Measurements from ENCODE around the gene ZDHHC8. TPM values are rescaled to one million over a fixed set of nuclear protein-coding genes. Genes with fewer than 3 reads are reported as not detected.

ZDHHC8 gene
- total RNA-seq, 1 experiment from 2014 or later: 11.5 TPM

DNA sequence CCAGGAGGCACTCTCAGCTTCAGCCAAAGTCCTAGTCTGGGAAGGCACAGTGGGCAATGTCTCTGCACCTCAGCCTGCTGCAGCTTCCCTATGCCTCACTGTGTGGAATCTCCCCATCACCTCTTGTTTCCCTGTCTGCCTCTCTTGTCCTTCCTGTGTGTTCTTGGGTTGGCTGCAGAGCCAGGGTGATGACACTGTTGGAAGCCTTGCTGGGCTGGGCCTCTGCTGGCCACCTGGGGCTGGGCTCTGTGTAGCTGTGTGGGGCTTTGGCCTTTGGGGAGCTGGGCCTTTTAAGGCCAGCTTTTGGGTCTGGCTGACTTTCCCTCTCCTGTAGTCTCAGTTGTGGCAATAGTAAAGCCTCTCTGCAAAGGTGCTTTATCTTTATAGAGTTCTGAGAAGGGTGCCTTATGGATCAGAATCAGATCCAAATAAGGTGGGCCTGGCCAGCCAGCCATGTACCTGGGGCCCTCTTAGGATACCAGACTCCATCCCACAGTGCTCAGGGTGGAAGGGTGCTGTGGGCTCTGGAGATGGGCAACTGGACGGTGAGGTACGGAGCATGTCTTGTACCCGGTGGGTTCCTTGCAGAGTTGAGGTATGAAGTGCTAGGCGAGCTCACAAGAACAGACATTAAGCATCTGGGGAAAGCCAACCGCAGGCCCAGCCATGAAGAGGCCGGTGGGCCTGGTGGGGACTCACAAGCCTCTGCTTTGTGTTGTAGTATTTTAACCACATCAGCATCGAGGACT, 26.0 kb upstream of the ZDHHC8 start:
- Histone ChIP-seq H3K27ac (ENCODE audit: low read length) (no peak overlapping the region), H4K20me1 (ENCODE audit: insufficient read depth, low read depth, low read length) (no peaks in the 10 kb centered on the region), H3K9me3 (ENCODE audit: low read length) (no peaks in the 10 kb centered on the region), H3K4me1 (ENCODE audit: low read length) (peaks cover under 1% of the 10 kb centered on the region; the same call in 1 of the 2 replicates), H3K36me3 (ENCODE audit: insufficient read depth, low read length) (peaks cover 13% of the 10 kb centered on the region), H3K9me2 (replicated peaks; ENCODE audit: insufficient read depth, low read length) (no peaks in the 10 kb centered on the region), H2AFZ (ENCODE audit: low read length) (no peak overlapping the region), H3K9ac (ENCODE audit: low read length) (no peak overlapping the region), H3K4me3 (ENCODE audit: low read length) (no peak overlapping the region), H3K79me2 (ENCODE audit: low read length) (peaks cover 15% of the 10 kb centered on the region; the same call in 1 of the 2 replicates), H3K27me3 (ENCODE audit: low read length) (no peaks in the 10 kb centered on the region), H3K4me2 (ENCODE audit: low read depth, low read length, poor library complexity, severe bottlenecking) (no peak overlapping the region)
- no peak for DNase-seq

DNA sequence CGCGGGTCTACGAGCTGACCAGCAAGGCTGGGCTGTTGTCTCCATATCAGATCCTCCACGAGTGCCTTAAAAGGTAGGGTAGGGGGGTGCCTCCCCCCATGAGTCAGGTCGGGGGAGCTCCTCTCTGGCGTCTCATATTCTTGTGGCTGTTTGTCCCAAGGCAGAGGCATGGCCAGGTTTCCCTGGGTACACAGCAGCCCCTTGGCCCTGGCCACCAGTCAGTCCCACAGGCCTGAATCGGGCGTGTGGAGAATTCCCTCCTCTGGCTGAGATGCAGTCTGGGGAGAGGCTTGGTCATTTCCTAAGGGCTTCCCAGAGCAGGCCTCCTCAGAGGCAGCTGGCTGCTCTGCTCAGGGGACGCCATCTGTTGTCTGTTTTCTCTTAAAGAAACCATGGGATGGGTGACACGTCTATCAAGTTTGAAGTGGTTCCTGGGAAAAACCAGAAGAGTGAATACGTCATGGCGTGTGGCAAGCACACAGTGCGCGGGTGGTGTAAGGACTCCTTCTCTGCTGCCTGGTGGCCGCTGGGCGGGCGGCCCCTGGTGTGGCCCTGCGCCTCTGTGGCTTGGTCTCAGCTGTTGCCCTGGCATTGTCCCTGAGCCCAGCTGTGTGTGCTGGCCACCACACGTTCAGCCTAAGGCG, 25.3 kb upstream of the ZDHHC8 start:
- no peaks in the 10 kb centered on the region for H3K27me3 ChIP-seq (ENCODE audit: low read length)
- no peak overlapping the region for H2AFZ ChIP-seq (ENCODE audit: low read length)
- H3K4me2 ChIP-seq (ENCODE audit: low read depth, low read length, poor library complexity, severe bottlenecking): no peak overlapping the region
- H3K4me3 ChIP-seq (ENCODE audit: low read length): no peak overlapping the region
- DNase-seq: no peak
- no peak overlapping the region for H3K9ac ChIP-seq (ENCODE audit: low read length)
- no peaks in the 10 kb centered on the region for H3K9me3 ChIP-seq (ENCODE audit: low read length)
- no peak overlapping the region for H3K27ac ChIP-seq (ENCODE audit: low read length)
- H3K36me3 ChIP-seq (ENCODE audit: insufficient read depth, low read length): peaks cover 13% of the 10 kb centered on the region
- H4K20me1 ChIP-seq (ENCODE audit: insufficient read depth, low read depth, low read length): no peaks in the 10 kb centered on the region
- H3K4me1 ChIP-seq (ENCODE audit: low read length): peaks cover 8% of the 10 kb centered on the region
- peaks cover 15% of the 10 kb centered on the region; the same call in 1 of the 2 replicates for H3K79me2 ChIP-seq (ENCODE audit: low read length)
- H3K9me2 ChIP-seq (replicated peaks; ENCODE audit: insufficient read depth, low read length): no peaks in the 10 kb centered on the region

DNA sequence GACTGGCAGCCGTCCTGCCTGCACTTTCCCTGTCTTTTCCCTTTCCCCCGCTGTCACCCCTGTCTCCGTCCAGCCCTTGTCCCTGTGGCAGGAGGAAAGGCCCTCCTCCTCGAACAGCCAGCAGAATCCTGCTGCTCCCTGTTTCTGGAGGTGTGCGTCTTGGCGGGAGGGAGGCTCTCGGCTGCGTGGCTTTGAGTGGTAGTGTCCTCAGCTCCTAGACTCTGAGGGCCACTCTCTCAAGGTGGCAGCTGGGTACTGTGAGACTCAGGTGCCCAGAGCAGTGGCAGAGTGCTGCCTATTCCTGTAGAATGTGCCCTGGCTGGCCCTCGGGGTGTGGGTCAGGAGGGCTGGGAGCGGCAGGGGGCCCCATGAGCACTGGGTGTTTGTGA, 24.8 kb upstream of the ZDHHC8 start:
- H3K9me3 ChIP-seq (ENCODE audit: low read length): no peaks in the 10 kb centered on the region
- H3K9ac ChIP-seq (ENCODE audit: low read length): no peak overlapping the region
- H3K36me3 ChIP-seq (ENCODE audit: insufficient read depth, low read length): peaks cover 13% of the 10 kb centered on the region

GRCh38 chr22:20107471-20107901, 24.1 kb upstream of the ZDHHC8 start:
- Histone ChIP-seq H3K4me3 (ENCODE audit: low read length) (no peak overlapping the region), H4K20me1 (ENCODE audit: insufficient read depth, low read depth, low read length) (no peaks in the 10 kb centered on the region), H3K9me2 (replicated peaks; ENCODE audit: insufficient read depth, low read length) (no peaks in the 10 kb centered on the region), H3K9me3 (ENCODE audit: low read length) (no peaks in the 10 kb centered on the region), H3K27me3 (ENCODE audit: low read length) (no peaks in the 10 kb centered on the region), H3K4me1 (ENCODE audit: low read length) (peaks cover 18% of the 10 kb centered on the region), H3K79me2 (ENCODE audit: low read length) (peaks cover 10% of the 10 kb centered on the region; the same call in 1 of the 2 replicates), H3K4me2 (ENCODE audit: low read depth, low read length, poor library complexity, severe bottlenecking) (no peak overlapping the region), H3K36me3 (ENCODE audit: insufficient read depth, low read length) (peaks cover 7% of the 10 kb centered on the region), H3K9ac (ENCODE audit: low read length) (no peak overlapping the region), H3K27ac (ENCODE audit: low read length) (no peak overlapping the region), H2AFZ (ENCODE audit: low read length) (no peak overlapping the region)
- DNase-seq: no peak

More for the DNA sequence above, 24.8 kb upstream of the ZDHHC8 start:
- Histone ChIP-seq H4K20me1 (ENCODE audit: insufficient read depth, low read depth, low read length) (no peaks in the 10 kb centered on the region), H3K27ac (ENCODE audit: low read length) (no peak overlapping the region), H3K4me2 (ENCODE audit: low read depth, low read length, poor library complexity, severe bottlenecking) (no peak overlapping the region), H3K9me2 (replicated peaks; ENCODE audit: insufficient read depth, low read length) (no peaks in the 10 kb centered on the region), H3K27me3 (ENCODE audit: low read length) (no peaks in the 10 kb centered on the region), H3K4me3 (ENCODE audit: low read length) (no peak overlapping the region), H2AFZ (ENCODE audit: low read length) (no peak overlapping the region), H3K4me1 (ENCODE audit: low read length) (peaks cover 12% of the 10 kb centered on the region), H3K79me2 (ENCODE audit: low read length) (peaks cover 15% of the 10 kb centered on the region; the same call in 1 of the 2 replicates)
- DNase-seq: no peak

DNA sequence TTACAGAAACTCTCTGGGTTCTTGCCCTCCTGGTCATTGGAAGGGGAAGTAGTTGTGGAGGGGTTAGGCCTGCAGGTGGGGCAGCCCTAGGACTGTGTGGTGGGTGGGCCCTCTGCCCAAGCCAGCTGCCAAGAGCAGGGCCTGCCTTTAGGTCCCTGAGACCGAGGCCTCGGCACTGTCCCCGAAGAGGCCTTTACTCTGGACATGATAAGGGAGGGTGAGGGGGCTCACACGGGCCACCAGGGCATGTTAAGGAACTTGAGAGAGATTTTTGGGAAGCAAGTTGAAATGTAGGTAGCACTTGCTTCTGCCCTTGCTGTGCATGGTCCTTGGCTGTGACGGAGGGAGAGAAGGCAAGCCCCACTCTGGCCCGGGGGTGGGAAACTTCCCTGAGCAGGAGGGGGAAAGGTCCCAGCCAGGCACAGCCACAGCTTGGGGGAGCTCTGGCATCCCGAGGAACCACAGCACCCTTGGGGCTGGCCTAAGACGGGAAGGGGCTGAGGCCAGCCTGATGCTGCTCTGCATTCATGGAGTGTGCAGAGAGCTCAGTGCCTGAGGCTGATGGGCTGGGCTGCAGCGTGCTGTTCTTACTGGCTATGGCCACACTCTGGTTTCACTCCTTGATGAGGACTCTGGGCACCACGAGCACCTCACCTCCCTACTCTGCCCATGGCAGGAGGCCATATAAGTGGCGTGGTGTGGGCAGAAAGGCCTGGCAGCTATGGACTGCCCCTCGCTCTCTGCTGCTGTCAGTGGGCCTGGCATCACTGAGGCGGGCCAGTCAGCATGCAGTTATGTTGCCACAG, 23.4 kb upstream of the ZDHHC8 start:
- H2AFZ ChIP-seq (ENCODE audit: low read length): no peak overlapping the region
- H3K9ac ChIP-seq (ENCODE audit: low read length): no peak overlapping the region
- no peak overlapping the region for H3K4me2 ChIP-seq (ENCODE audit: low read depth, low read length, poor library complexity, severe bottlenecking)
- H4K20me1 ChIP-seq (ENCODE audit: insufficient read depth, low read depth, low read length): no peaks in the 10 kb centered on the region
- peaks cover 7% of the 10 kb centered on the region; the same call in 1 of the 2 replicates for H3K79me2 ChIP-seq (ENCODE audit: low read length)
- H3K4me1 ChIP-seq (ENCODE audit: low read length): peaks cover 19% of the 10 kb centered on the region
- no peaks in the 10 kb centered on the region for H3K9me2 ChIP-seq (replicated peaks; ENCODE audit: insufficient read depth, low read length)
- H3K36me3 ChIP-seq (ENCODE audit: insufficient read depth, low read length): peaks cover 5% of the 10 kb centered on the region
- no peaks in the 10 kb centered on the region for H3K27me3 ChIP-seq (ENCODE audit: low read length)
- no peaks in the 10 kb centered on the region for H3K9me3 ChIP-seq (ENCODE audit: low read length)
- H3K4me3 ChIP-seq (ENCODE audit: low read length): no peak overlapping the region
- H3K27ac ChIP-seq (ENCODE audit: low read length): no peak overlapping the region
- DNase-seq: no peak

GRCh38 chr22:20108757-20109230, 22.8 kb upstream of the ZDHHC8 start:
- no peaks in the 10 kb centered on the region for H4K20me1 ChIP-seq (ENCODE audit: insufficient read depth, low read depth, low read length)
- no peaks in the 10 kb centered on the region for H3K9me3 ChIP-seq (ENCODE audit: low read length)
- H3K27me3 ChIP-seq (ENCODE audit: low read length): no peaks in the 10 kb centered on the region
- H3K27ac ChIP-seq (ENCODE audit: low read length): no peak overlapping the region
- H3K9ac ChIP-seq (ENCODE audit: low read length): no peak overlapping the region
- H3K36me3 ChIP-seq (ENCODE audit: insufficient read depth, low read length): no peaks in the 10 kb centered on the region; the same call in 1 of the 2 replicates
- DNase-seq: no peak
- H3K79me2 ChIP-seq (ENCODE audit: low read length): peaks cover 1% of the 10 kb centered on the region; the same call in 1 of the 2 replicates
- H3K4me3 ChIP-seq (ENCODE audit: low read length): no peak overlapping the region
- H2AFZ ChIP-seq (ENCODE audit: low read length): no peak overlapping the region
- H3K4me2 ChIP-seq (ENCODE audit: low read depth, low read length, poor library complexity, severe bottlenecking): no peak overlapping the region
- peaks cover 19% of the 10 kb centered on the region for H3K4me1 ChIP-seq (ENCODE audit: low read length)
- H3K9me2 ChIP-seq (replicated peaks; ENCODE audit: insufficient read depth, low read length): no peaks in the 10 kb centered on the region

DNA sequence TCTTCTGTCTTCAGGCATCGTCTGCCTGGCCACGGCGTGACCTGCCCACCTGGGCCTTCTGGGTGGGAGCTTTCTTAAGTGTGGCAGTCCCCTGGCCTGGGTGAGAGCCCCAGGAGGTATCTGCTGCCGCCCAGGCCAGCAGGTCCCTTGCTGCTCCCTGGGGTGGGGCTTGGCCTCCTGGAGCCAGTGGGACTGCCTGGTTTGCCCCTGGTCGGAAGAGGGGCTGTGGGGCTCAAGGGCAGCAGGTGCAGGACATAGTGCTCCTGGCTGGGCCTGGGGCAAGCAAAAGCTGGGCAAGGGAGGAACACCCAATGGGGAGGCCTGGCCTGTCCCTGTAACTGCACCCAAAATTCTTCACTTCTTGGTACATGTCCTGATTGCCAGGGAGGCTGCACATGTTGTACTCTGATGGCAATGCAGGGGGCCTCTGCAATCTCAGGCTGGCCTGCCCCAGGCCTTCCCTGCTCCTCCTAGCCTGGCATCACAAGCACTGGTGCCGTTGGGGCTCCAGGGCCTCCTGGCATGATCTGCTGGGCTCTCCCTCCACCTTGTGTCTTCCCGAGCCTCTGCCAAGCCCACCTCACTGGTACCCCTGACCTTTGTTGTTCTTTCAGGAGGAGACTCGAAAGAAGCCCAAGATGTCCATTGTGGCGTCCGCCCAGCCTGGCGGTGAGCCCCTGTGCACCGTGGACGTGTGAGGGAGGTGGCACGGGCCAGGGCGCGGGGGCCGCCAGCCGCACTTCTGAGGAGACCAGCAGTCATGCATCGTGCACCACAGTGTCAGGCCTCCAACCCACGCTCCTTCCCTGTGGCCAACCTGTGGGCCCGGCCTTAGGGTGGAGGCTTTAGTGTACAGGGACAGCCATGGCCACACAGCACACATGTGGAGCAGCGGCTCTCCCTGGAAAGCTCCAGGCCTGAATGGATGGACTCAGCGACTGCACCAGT, 21.9 kb upstream of the ZDHHC8 start:
- DNase-seq: no peak
- no peak overlapping the region for H2AFZ ChIP-seq (ENCODE audit: low read length)
- no peaks in the 10 kb centered on the region for H3K9me3 ChIP-seq (ENCODE audit: low read length)
- H4K20me1 ChIP-seq (ENCODE audit: insufficient read depth, low read depth, low read length): no peaks in the 10 kb centered on the region
- no peak overlapping the region for H3K9ac ChIP-seq (ENCODE audit: low read length)
- H3K4me3 ChIP-seq (ENCODE audit: low read length): no peak overlapping the region
- no peak overlapping the region for H3K27ac ChIP-seq (ENCODE audit: low read length)
- H3K4me1 ChIP-seq (ENCODE audit: low read length): peaks cover 19% of the 10 kb centered on the region
- H3K9me2 ChIP-seq (replicated peaks; ENCODE audit: insufficient read depth, low read length): no peaks in the 10 kb centered on the region
- H3K79me2 ChIP-seq (ENCODE audit: low read length): peaks cover 8% of the 10 kb centered on the region
- H3K4me2 ChIP-seq (ENCODE audit: low read depth, low read length, poor library complexity, severe bottlenecking): no peak overlapping the region
- H3K36me3 ChIP-seq (ENCODE audit: insufficient read depth, low read length): no peaks in the 10 kb centered on the region; the same call in none of the 2 replicates
- no peaks in the 10 kb centered on the region for H3K27me3 ChIP-seq (ENCODE audit: low read length)

All from Karpas-422 (cell line).